ENCODE data around the gene FH. TPM values are rescaled to one million over a fixed set of nuclear protein-coding genes. Genes with fewer than 3 reads are reported as not detected.

FH gene
- total RNA-seq, 2 experiments from 2014 or later: 65.6 to 88.1 TPM

DNA sequence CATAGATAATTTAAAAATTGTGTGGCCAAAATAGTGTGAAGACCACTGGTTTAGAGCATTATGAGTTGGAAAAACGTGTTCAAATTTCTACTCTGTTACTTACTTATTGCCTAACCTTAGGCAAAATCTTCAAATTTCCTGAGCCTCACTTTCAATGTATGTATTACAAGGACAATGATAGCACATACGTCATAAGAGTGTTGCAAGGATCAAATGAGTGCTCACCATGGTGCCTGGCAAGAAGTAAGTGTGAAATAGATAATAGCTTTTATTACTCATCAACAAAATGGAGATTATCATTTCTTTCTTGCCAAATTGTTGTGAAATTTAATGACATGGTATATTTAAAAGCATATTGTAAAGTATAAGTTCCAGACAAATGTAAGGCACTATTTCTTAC lies 57.2 kb downstream of the FH start:
- CTCF ChIA-PET: no interaction called here
- Mint-ChIP-seq H3K36me3 (no peaks in the 10 kb centered on the region), H3K4me1 (no peaks in the 10 kb centered on the region), H3K4me3 (no peak overlapping the region), H3K27me3 (no peaks in the 10 kb centered on the region), H3K27ac (no peak overlapping the region), H3K9me3 (ENCODE audit: low read depth) (no peaks in the 10 kb centered on the region)
- no peak for DNase-seq
- no peak for ATAC-seq

DNA sequence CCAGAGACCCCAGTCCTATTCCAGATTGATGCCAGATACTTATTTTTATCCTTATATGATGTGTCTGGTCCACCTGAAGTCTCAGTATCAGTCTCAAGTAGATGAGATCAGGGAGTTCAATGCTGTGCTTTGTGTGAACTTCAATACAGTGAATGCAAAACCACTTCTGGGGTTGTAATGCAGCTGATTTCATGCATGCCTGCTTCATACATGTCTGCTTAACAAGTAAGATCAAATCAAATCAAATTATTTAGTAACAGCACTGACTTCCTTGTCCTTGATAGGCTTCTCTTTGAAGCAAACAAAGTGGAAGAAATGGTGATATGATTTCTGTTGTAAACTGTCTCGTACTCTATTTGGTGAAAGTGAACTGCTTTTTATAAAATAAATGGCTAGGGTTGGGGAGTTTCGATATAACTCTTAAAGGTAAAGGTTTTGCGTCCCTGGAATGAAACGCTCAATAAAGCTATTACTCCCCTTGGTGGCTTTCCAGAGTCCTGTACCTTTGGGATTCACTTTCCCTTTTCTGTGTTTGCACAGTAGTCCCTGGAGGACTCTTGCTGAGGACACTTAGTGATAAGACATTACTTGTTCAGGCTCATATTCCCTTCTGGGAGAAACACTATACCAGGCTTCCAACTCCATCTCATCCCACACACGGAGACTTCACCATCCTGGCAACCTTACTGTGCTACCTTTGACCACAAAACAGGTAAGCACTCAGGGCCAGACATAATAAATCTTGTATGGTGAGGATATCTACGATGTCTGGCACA lies 59.3 kb downstream of the FH start:
- H3K27ac Mint-ChIP-seq: no peak overlapping the region
- no peak overlapping the region for H3K4me3 Mint-ChIP-seq
- no peaks in the 10 kb centered on the region for H3K36me3 Mint-ChIP-seq
- H3K9me3 Mint-ChIP-seq (ENCODE audit: low read depth): no peaks in the 10 kb centered on the region
- DNase-seq (no peak), ATAC-seq (no peak)
- no peaks in the 10 kb centered on the region for H3K4me1 Mint-ChIP-seq
- CTCF ChIA-PET: interaction anchor here (1.1 kb wide), 1 partner anchor 25 kb away, joined by 4 read pairs; no protein-coding TSS in a partner anchor
- H3K27me3 Mint-ChIP-seq: no peaks in the 10 kb centered on the region

DNA sequence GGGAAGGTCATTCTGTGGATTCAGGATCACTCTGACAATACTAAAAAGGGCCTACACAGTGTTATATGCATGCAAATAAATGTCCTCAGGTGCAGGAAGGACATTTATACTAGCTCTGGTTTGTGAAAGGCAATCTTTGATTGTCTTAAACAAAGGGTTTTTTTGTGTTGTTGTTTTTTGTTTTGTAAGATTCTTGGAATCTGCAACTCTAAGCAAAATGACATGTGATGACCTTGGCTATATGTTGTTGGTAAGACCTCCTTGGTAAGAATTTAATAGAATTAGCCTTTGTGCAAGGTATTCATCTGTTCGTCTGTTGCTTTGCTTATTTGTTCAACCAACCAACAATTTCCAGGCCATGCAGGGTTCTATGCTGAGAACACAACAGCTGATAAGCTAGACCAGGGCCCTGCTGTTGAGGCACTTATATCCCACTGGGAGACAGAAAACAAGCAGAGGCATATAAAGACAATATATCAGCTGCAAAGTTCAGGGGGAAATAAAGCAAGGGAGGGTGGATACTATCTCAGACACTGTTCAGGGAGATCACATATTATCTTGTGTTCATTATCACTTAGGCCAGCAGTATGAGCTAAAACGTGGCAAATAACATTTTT lies 60.3 kb downstream of the FH start:
- no peak overlapping the region for H3K4me3 Mint-ChIP-seq

DNA sequence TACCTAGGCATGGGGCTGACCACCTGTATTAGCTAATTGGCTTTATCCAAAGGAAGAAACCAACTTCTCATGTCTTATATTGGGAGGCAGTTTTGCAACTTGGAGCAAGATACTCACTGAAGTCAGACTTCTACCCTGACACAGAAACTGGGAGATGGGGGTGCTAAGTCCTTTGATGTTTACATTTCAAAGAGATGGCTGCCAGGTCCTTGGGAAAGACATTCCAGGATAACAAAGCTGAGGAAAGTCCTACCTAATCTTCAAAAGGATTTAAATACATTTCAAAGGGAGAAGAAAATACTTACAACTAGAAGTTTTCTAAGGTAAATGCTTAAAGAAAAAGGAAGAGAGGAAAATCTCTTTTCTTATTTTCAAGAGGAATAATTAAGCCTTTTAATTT lies 62.1 kb downstream of the FH start:
- no peak overlapping the region for H3K4me3 Mint-ChIP-seq
- no peaks in the 10 kb centered on the region for H3K4me1 Mint-ChIP-seq
- no peaks in the 10 kb centered on the region for H3K27me3 Mint-ChIP-seq
- H3K27ac Mint-ChIP-seq: no peak overlapping the region
- H3K36me3 Mint-ChIP-seq: no peaks in the 10 kb centered on the region
- CTCF ChIA-PET: no interaction called here
- ATAC-seq (no peak), DNase-seq (no peak)
- no peaks in the 10 kb centered on the region for H3K9me3 Mint-ChIP-seq (ENCODE audit: low read depth)

More for the DNA sequence above, 60.3 kb downstream of the FH start:
- CTCF ChIA-PET: interaction anchor here (1.1 kb wide), 1 partner anchor 26 kb away, joined by 4 read pairs; no protein-coding TSS in a partner anchor
- DNase-seq (no peak), ATAC-seq (no peak)
- H3K4me1 Mint-ChIP-seq: no peaks in the 10 kb centered on the region
- H3K9me3 Mint-ChIP-seq (ENCODE audit: low read depth): no peaks in the 10 kb centered on the region
- no peaks in the 10 kb centered on the region for H3K36me3 Mint-ChIP-seq
- H3K27me3 Mint-ChIP-seq: no peaks in the 10 kb centered on the region
- no peak overlapping the region for H3K27ac Mint-ChIP-seq

DNA sequence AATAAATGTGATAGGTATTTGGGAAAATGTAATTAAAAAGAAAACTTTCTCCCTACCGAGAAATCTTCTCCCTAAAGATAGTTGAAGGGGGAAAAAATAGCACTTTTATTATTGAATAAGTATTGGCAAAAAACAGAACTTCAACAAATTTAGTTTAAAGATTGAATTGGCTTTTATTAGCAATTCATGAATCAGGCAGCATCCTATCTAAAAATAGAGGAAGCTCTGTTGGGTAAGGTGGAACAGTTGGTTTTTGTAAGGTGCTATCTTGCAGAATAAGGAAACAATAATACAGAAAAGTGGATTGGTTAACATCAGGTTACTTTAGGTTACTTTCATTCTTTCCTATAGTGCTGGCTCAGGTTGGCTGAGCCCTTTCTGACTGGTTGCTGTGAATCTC lies 62.8 kb downstream of the FH start:
- no peaks in the 10 kb centered on the region for H3K9me3 Mint-ChIP-seq (ENCODE audit: low read depth)

DNA sequence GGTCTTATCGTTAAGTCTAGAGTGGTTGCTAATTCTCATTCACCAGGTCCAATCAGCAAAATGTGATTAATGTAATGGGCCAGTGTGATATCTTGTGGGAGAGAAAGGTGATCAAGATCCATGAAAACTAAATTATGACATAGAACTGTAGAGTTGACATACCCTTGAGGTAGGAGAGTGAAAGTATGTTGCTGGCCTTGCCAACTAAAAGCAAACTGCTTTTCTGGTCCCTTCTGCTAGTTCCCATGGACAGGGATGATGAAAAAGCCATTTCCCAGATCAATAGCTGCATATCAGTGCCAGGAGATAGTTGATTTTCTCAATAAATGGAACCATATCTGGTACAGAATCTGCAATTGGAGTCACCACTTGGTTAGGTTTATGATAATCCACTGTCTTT lies 65.8 kb downstream of the FH start:
- Mint-ChIP-seq H3K4me1 (no peaks in the 10 kb centered on the region), H3K27me3 (no peaks in the 10 kb centered on the region), H3K36me3 (no peaks in the 10 kb centered on the region), H3K9me3 (ENCODE audit: low read depth) (no peaks in the 10 kb centered on the region), H3K4me3 (no peak overlapping the region), H3K27ac (no peak overlapping the region)
- DNase-seq (no peak), ATAC-seq (no peak)
- CTCF ChIA-PET: no interaction called here

More for the DNA sequence above, 62.8 kb downstream of the FH start:
- Mint-ChIP-seq H3K27me3 (no peaks in the 10 kb centered on the region), H3K4me3 (no peak overlapping the region), H3K36me3 (no peaks in the 10 kb centered on the region), H3K4me1 (no peaks in the 10 kb centered on the region), H3K27ac (no peak overlapping the region)
- CTCF ChIA-PET: no interaction called here
- DNase-seq: no peak
- ATAC-seq: no peak

DNA sequence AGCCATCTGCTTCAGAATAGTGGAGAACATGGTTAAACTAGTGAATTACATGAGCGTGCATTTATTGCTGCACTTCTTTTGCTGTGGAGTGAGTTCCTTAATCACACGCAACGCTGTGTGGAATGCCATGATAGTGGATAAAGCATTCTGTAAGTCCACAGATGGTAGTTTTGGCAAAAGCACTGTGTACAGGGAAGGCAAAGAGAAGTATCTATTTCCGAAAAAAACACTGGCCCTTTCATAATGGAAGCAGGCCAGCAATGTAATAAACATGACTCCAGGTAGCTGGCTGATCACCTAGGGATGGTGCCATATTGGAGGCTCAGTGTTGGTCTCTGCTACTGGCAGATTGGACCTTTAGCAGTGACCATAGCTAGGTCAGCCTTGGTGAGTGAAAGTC lies 67.6 kb downstream of the FH start:
- Mint-ChIP-seq H3K4me1 (no peaks in the 10 kb centered on the region), H3K27me3 (no peaks in the 10 kb centered on the region), H3K27ac (no peak overlapping the region), H3K4me3 (no peak overlapping the region), H3K36me3 (no peaks in the 10 kb centered on the region), H3K9me3 (ENCODE audit: low read depth) (no peaks in the 10 kb centered on the region)
- CTCF ChIA-PET: no interaction called here
- DNase-seq (no peak), ATAC-seq (no peak)

Other genes with a start within 250 kb of the FH start
- gene RGS7, start 162.6 kb downstream of the FH start, total RNA-seq: not detected
- gene KMO, start 12.6 kb upstream of the FH start, total RNA-seq: not detected
- gene CHML, start 120.6 kb upstream of the FH start, total RNA-seq: 10 to 100 TPM in 1 of 2 experiments, 1 to 10 TPM in 1; 8.2 to 10.0 TPM
- 10 to 100 TPM in 1 of 2 experiments, 1 to 10 TPM in 1; 9.7 to 11.1 TPM for gene OPN3, start 120.6 kb upstream of the FH start, total RNA-seq
- gene WDR64, start 132.5 kb upstream of the FH start, total RNA-seq: under 1 TPM; 0.12 TPM